ENCODE data around the gene CEP250.

GRCh38 chr20:35472209-35472608 lies 16.8 kb downstream of the CEP250 start:
- TF ChIP-seq HDGF (IDR thresholded peaks at IDR 0.05; ENCODE audit: borderline replicate concordance): no peak
- TF ChIP-seq NFRKB (IDR thresholded peaks at IDR 0.05): no peak
- no peak for TF ChIP-seq L3MBTL2 (conservative IDR thresholded peaks at IDR 0.05)
- TF ChIP-seq FOXM1 (IDR thresholded peaks at IDR 0.05; ENCODE audit: borderline replicate concordance): no peak
- no peak for TF ChIP-seq BHLHE40 (IDR thresholded peaks at IDR 0.05; ENCODE audit: borderline replicate concordance)
- TF ChIP-seq SP1 (IDR thresholded peaks at IDR 0.05): no peak
- no peak for TF ChIP-seq FOXK2 (IDR thresholded peaks at IDR 0.05)
- no peak for TF ChIP-seq TARDBP (IDR thresholded peaks at IDR 0.05)
